CD4-positive, alpha-beta memory T cell (primary cell): ENCODE measurements around the gene CEP170. TPM values are rescaled to one million over a fixed set of nuclear protein-coding genes. Genes with fewer than 3 reads are reported as not detected.
A peak's percentile ranks its signal among the peaks of the same experiment; 100 is the strongest.

ENCODE experiments used
- CTCF ChIA-PET: fragments of 350-600 bp; sonication (Branson Sonifier 250); formaldehyde crosslinking; loops from one replicate; lab custom pipeline; 2021; ENCODE audit warnings: inconsistent platforms; ENCODE audit not compliant: partially characterized antibody; lab: Charles Lee
- POLR2A ChIA-PET: fragments of 350-600 bp; sonication (Branson Sonifier 250); formaldehyde crosslinking; loops from one replicate; lab custom pipeline; 2021; ENCODE audit not compliant: partially characterized antibody; lab: Charles Lee
- DNase-seq, 5 donors: peaks; one replicate each; pipeline versions ENCODE4 v3.0.0 to v3.0.0-alpha.2; 2020 to 2022; ENCODE audit warnings: mixed read lengths in 1 of 5
- H3K27ac ChIP-seq: one replicate; pipeline ENCODE4 v1.7.0; 2013; ENCODE audit warnings: low read depth, low read length
- H3K27me3 ChIP-seq: 2 replicates; pipeline ENCODE4 v1.7.0; 2013; ENCODE audit warnings: mild to moderate bottlenecking, low read length, moderate library complexity; ENCODE audit not compliant: insufficient read depth
- H3K36me3 ChIP-seq: 2 replicates; pipeline ENCODE4 v1.7.0; 2013; ENCODE audit warnings: mild to moderate bottlenecking, low read length, moderate library complexity; ENCODE audit not compliant: insufficient read depth
- H3K4me1 ChIP-seq: 2 replicates; pipeline ENCODE4 v1.7.0; 2013; ENCODE audit warnings: mild to moderate bottlenecking, low read length, moderate library complexity; ENCODE audit not compliant: insufficient read depth
- H3K4me3 ChIP-seq, 2 donors: one replicate each; pipeline ENCODE4 v1.7.0; 2013; ENCODE audit warnings: low read length in 2 of 2, mild to moderate bottlenecking in 1 of 2
- H3K9me3 ChIP-seq, 2 donors: one replicate each; pipeline ENCODE4 v1.7.0; 2013; ENCODE audit warnings: low read length in 2 of 2, control low read depth in 1 of 2; ENCODE audit not compliant: control insufficient read depth in 1 of 2
- H3K27ac Mint-ChIP-seq, 7 donors: one replicate each; pipeline ENCODE4 v1.8.0; 2020 to 2021; ENCODE audit warnings: mixed read lengths in 7 of 7, mild to moderate bottlenecking in 6 of 7, inconsistent platforms in 3 of 7, moderate library complexity in 3 of 7
- H3K27me3 Mint-ChIP-seq, 2 donors: one replicate each; pipeline ENCODE4 v1.8.0; 2020 to 2021; ENCODE audit warnings: mixed read lengths in 2 of 2
- H3K36me3 Mint-ChIP-seq, 2 donors: one replicate each; pipeline ENCODE4 v1.8.0; 2020 to 2021; ENCODE audit warnings: mixed read lengths in 2 of 2, inconsistent platforms in 1 of 2, mild to moderate bottlenecking in 1 of 2
- H3K4me1 Mint-ChIP-seq, 4 donors: one replicate each; pipeline ENCODE4 v1.8.0; 2020 to 2021; ENCODE audit warnings: mixed read lengths in 4 of 4, mild to moderate bottlenecking in 1 of 4
- H3K4me3 Mint-ChIP-seq, 8 donors: one replicate each; pipeline ENCODE4 v1.8.0; 2020 to 2021; ENCODE audit warnings: mixed read lengths in 8 of 8, mild to moderate bottlenecking in 7 of 8, moderate library complexity in 6 of 8, inconsistent platforms in 3 of 8
- H3K9me3 Mint-ChIP-seq, 8 donors: one replicate each; pipeline ENCODE4 v1.8.0; 2020 to 2021; ENCODE audit warnings: mixed read lengths in 8 of 8, mild to moderate bottlenecking in 5 of 8, inconsistent platforms in 3 of 8, moderate library complexity in 1 of 8
- intact Hi-C: fragments of 100-400 bp; cut with micrococcal nuclease; formaldehyde crosslinking; loops from one replicate; pipeline ENCODE4 v1.15.1; 2023
- polyA plus RNA-seq, 2 donors: library from polyadenylated mRNA; unstranded; fragments of 300-500 nt; fragmentation: Illumina TruSeq; gene quantifications; one replicate each; pipeline ENCODE4 v1.2.3, GENCODE V29; 2021
- total RNA-seq, 2 experiments: library from RNA; stranded (reverse); gene quantifications; one replicate each; pipeline ENCODE4 v1.2.3, GENCODE V29; 2021

CEP170 gene
- total and polyA plus RNA-seq, 4 experiments from 2014 or later: 3.9 to 40.7 (median 23.6) TPM

- H3K27me3 ChIP-seq: no peaks in the 10 kb centered on the region
- Mint-ChIP-seq H3K27ac (peak overlapping the region; percentile 66 to 100 (median 97)), H3K9me3 (peaks cover 0 to 3% (median 0%) of the 10 kb centered on the region in 8 donors), H3K4me3 (peak overlapping the region; percentile 73 to 98 (median 94)), H3K36me3 (peaks cover 0 to 14% of the 10 kb centered on the region in 2 donors), H3K27me3 (peaks cover 0 to 2% of the 10 kb centered on the region in 2 donors), H3K4me1 (peaks cover 29 to 53% (median 38%) of the 10 kb centered on the region in 4 donors)
- peak in 1 of 5 donors; percentile 3 for DNase-seq
- H3K27ac ChIP-seq: no peak overlapping the region
- peak overlapping the region in 1 of 2 donors; percentile 24 for H3K4me3 ChIP-seq
- CTCF ChIA-PET: no interaction called here
- POLR2A ChIA-PET: interaction anchor here (0.9 to 1.4 kb wide), 3 partner anchors 12 to 1399 kb away, joined by 3 to 4 read pairs (median 3); no protein-coding TSS in a partner anchor
- no peaks in the 10 kb centered on the region for H3K36me3 ChIP-seq
- H3K9me3 ChIP-seq: no peaks in the 10 kb centered on the region
- intact Hi-C loops: no loop called here
- H3K4me1 ChIP-seq: peaks cover 25% of the 10 kb centered on the region
Observed at GRCh38 chr1:243253211-243253925, 1.7 kb downstream of the CEP170 start.

- CTCF ChIA-PET: no interaction called here
- no peak overlapping the region for H3K4me3 Mint-ChIP-seq
Observed at GRCh38 chr1:243251539-243251938, 3.5 kb downstream of the CEP170 start.

GRCh38 chr1:243250102-243250501 is 5.0 kb downstream of the CEP170 start:
- H3K9me3 ChIP-seq: no peaks in the 10 kb centered on the region
- H3K27ac ChIP-seq: no peak overlapping the region
- no peak overlapping the region for H3K4me3 ChIP-seq
- Mint-ChIP-seq H3K27ac (peak overlapping the region in 2 of 7 donors; percentile 10 to 63), H3K36me3 (peaks cover 0 to 6% of the 10 kb centered on the region in 2 donors), H3K4me1 (peaks cover 26 to 45% (median 37%) of the 10 kb centered on the region in 4 donors), H3K27me3 (no peaks in the 10 kb centered on the region), H3K9me3 (peaks cover 0 to 3% (median 0%) of the 10 kb centered on the region in 8 donors), H3K4me3 (no peak overlapping the region)
- DNase-seq: no peak
- ChIA-PET POLR2A (no interaction called here), CTCF (no interaction called here)
- intact Hi-C loops: no loop called here
- no peaks in the 10 kb centered on the region for H3K36me3 ChIP-seq
- H3K4me1 ChIP-seq: peaks cover 9% of the 10 kb centered on the region
- no peaks in the 10 kb centered on the region for H3K27me3 ChIP-seq

More at GRCh38 chr1:243251539-243251938, 3.5 kb downstream of the CEP170 start:
- H3K27me3 ChIP-seq: no peaks in the 10 kb centered on the region
- no peak for DNase-seq
- H3K27me3 Mint-ChIP-seq: peaks cover 0 to 2% of the 10 kb centered on the region in 2 donors
- POLR2A ChIA-PET: no interaction called here
- no peaks in the 10 kb centered on the region for H3K36me3 ChIP-seq
- H3K9me3 ChIP-seq: no peaks in the 10 kb centered on the region
- peaks cover 30 to 59% (median 43%) of the 10 kb centered on the region in 4 donors for H3K4me1 Mint-ChIP-seq
- H3K4me3 ChIP-seq: no peak overlapping the region
- H3K4me1 ChIP-seq: peaks cover 13% of the 10 kb centered on the region
- intact Hi-C loops: no loop called here
- peaks cover 0 to 3% (median 0%) of the 10 kb centered on the region in 8 donors for H3K9me3 Mint-ChIP-seq
- peak overlapping the region in 5 of 7 donors; percentile 39 to 68 (median 45) for H3K27ac Mint-ChIP-seq
- no peak overlapping the region for H3K27ac ChIP-seq
- peaks cover 0 to 14% of the 10 kb centered on the region in 2 donors for H3K36me3 Mint-ChIP-seq

GRCh38 chr1:243249214-243249613 is 5.9 kb downstream of the CEP170 start:
- peaks cover 24 to 40% (median 35%) of the 10 kb centered on the region in 4 donors for H3K4me1 Mint-ChIP-seq
- Histone ChIP-seq H3K36me3 (no peaks in the 10 kb centered on the region), H3K4me1 (peaks cover 9% of the 10 kb centered on the region), H3K27me3 (no peaks in the 10 kb centered on the region), H3K27ac (no peak overlapping the region), H3K4me3 (no peak overlapping the region), H3K9me3 (no peaks in the 10 kb centered on the region)
- H3K36me3 Mint-ChIP-seq: peaks cover under 1 to 1% of the 10 kb centered on the region in 2 donors
- intact Hi-C loops: no loop called here
- CTCF ChIA-PET: no interaction called here
- no peak overlapping the region for H3K27ac Mint-ChIP-seq
- DNase-seq: no peak
- H3K4me3 Mint-ChIP-seq: no peak overlapping the region
- no peaks in the 10 kb centered on the region for H3K9me3 Mint-ChIP-seq
- H3K27me3 Mint-ChIP-seq: no peaks in the 10 kb centered on the region
- POLR2A ChIA-PET: no interaction called here

GRCh38 chr1:243247901-243248300 is 7.2 kb downstream of the CEP170 start:
- CTCF ChIA-PET: no interaction called here
- intact Hi-C loops: no loop called here
- no peak overlapping the region for H3K27ac Mint-ChIP-seq

GRCh38 chr1:243246916-243247315 is 8.2 kb downstream of the CEP170 start:
- CTCF ChIA-PET: no interaction called here
- POLR2A ChIA-PET: interaction anchor here (0.7 kb wide), 1 partner anchor 79 kb away, joined by 3 read pairs; no protein-coding TSS in a partner anchor
- peaks cover 0 to 12% of the 10 kb centered on the region in 2 donors for H3K36me3 Mint-ChIP-seq

More at GRCh38 chr1:243247901-243248300, 7.2 kb downstream of the CEP170 start:
- H3K9me3 Mint-ChIP-seq: no peaks in the 10 kb centered on the region
- no peak overlapping the region for H3K4me3 Mint-ChIP-seq
- no peaks in the 10 kb centered on the region for H3K27me3 Mint-ChIP-seq
- peaks cover 0 to 10% of the 10 kb centered on the region in 2 donors for H3K36me3 Mint-ChIP-seq
- Histone ChIP-seq H3K27ac (no peak overlapping the region), H3K27me3 (no peaks in the 10 kb centered on the region), H3K4me1 (no peaks in the 10 kb centered on the region), H3K9me3 (no peaks in the 10 kb centered on the region), H3K4me3 (no peak overlapping the region), H3K36me3 (no peaks in the 10 kb centered on the region)
- POLR2A ChIA-PET: no interaction called here
- DNase-seq: no peak
- peaks cover 13 to 29% (median 23%) of the 10 kb centered on the region in 4 donors for H3K4me1 Mint-ChIP-seq

GRCh38 chr1:243244432-243244841 is 10.6 kb downstream of the CEP170 start:
- Mint-ChIP-seq H3K27me3 (no peaks in the 10 kb centered on the region), H3K27ac (peak overlapping the region in 2 of 7 donors; percentile 58 to 62), H3K9me3 (peaks cover 0 to 4% (median 0%) of the 10 kb centered on the region in 8 donors), H3K4me1 (peaks cover 6 to 21% (median 15%) of the 10 kb centered on the region in 4 donors), H3K4me3 (peak overlapping the region in 1 of 8 donors; percentile 49), H3K36me3 (peaks cover 10 to 22% of the 10 kb centered on the region in 2 donors)
- intact Hi-C loops: no loop called here
- DNase-seq: no peak
- ChIA-PET POLR2A (no interaction called here), CTCF (no interaction called here)
- Histone ChIP-seq H3K4me1 (no peaks in the 10 kb centered on the region), H3K36me3 (no peaks in the 10 kb centered on the region), H3K4me3 (no peak overlapping the region), H3K9me3 (no peaks in the 10 kb centered on the region), H3K27ac (no peak overlapping the region), H3K27me3 (no peaks in the 10 kb centered on the region)

More at GRCh38 chr1:243246916-243247315, 8.2 kb downstream of the CEP170 start:
- Mint-ChIP-seq H3K4me3 (no peak overlapping the region), H3K27ac (peak overlapping the region in 1 of 7 donors; percentile 68), H3K9me3 (peaks cover 0 to under 1% (median 0%) of the 10 kb centered on the region in 8 donors), H3K4me1 (peaks cover 11 to 27% (median 21%) of the 10 kb centered on the region in 4 donors), H3K27me3 (no peaks in the 10 kb centered on the region)
- no peak for DNase-seq
- H3K4me3 ChIP-seq: no peak overlapping the region
- no peak overlapping the region for H3K27ac ChIP-seq
- H3K4me1 ChIP-seq: no peaks in the 10 kb centered on the region
- H3K36me3 ChIP-seq: no peaks in the 10 kb centered on the region
- no peaks in the 10 kb centered on the region for H3K27me3 ChIP-seq
- H3K9me3 ChIP-seq: no peaks in the 10 kb centered on the region
- intact Hi-C loops: no loop called here
